ENCODE measurements around the gene ATF4.

Gene ATF4

GRCh38 chr22:39545386-39546365, 25.3 kb downstream of the ATF4 start:
- Mint-ChIP-seq H3K9me3 (no peaks in the 10 kb centered on the region), H3K27me3 (no peaks in the 10 kb centered on the region), H3K4me1 (peaks cover 38% of the 10 kb centered on the region), H3K4me3 (peak overlapping the region; percentile 83), H3K27ac (ENCODE audit: low read depth) (peak overlapping the region; percentile 44), H3K36me3 (ENCODE audit: insufficient read depth) (peaks cover 8% of the 10 kb centered on the region)
- peak; percentile 87 for ATAC-seq (replicated peaks; ENCODE audit: extremely low read depth, poor library complexity, severe bottlenecking)
- peak; percentile 58 to 61 for DNase-seq (ENCODE audit: low spot score in 2 of 2)

- Mint-ChIP-seq H3K9me3 (no peaks in the 10 kb centered on the region), H3K27ac (ENCODE audit: low read depth) (no peak overlapping the region), H3K4me1 (peaks cover 38% of the 10 kb centered on the region), H3K4me3 (peak overlapping the region; percentile 83), H3K36me3 (ENCODE audit: insufficient read depth) (peaks cover 8% of the 10 kb centered on the region), H3K27me3 (no peaks in the 10 kb centered on the region)
- no peak for ATAC-seq (replicated peaks; ENCODE audit: extremely low read depth, poor library complexity, severe bottlenecking)
- DNase-seq (ENCODE audit: low spot score in 2 of 2) = no peak
Measured at GRCh38 chr22:39546889-39547586, 26.7 kb downstream of the ATF4 start.

DNA sequence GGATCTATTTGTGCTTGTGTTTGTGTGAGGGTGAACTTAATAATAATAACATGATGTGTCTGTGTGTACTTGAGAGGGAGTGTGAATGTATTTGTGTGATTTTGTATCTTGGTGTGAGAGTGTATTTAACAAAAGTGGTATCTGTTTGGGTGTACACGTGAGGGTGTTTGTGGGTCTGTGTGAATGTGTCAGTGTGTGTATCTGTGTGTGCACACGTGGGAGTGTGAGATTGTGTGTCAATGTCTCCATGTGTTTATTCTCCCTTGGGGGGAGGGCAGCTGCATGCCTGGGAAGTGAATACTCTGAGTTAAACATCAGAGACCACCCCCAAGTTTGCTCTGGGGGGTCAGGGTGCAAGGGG, 27.2 kb downstream of the ATF4 start:
- Mint-ChIP-seq H3K4me1 (peaks cover 38% of the 10 kb centered on the region), H3K27me3 (peaks cover 2% of the 10 kb centered on the region), H3K36me3 (ENCODE audit: insufficient read depth) (peaks cover 8% of the 10 kb centered on the region), H3K4me3 (peak overlapping the region; percentile 3), H3K27ac (ENCODE audit: low read depth) (no peak overlapping the region), H3K9me3 (no peaks in the 10 kb centered on the region)
- DNase-seq (ENCODE audit: low spot score in 2 of 2) = no peak
- ATAC-seq (replicated peaks; ENCODE audit: extremely low read depth, poor library complexity, severe bottlenecking) = no peak

DNA sequence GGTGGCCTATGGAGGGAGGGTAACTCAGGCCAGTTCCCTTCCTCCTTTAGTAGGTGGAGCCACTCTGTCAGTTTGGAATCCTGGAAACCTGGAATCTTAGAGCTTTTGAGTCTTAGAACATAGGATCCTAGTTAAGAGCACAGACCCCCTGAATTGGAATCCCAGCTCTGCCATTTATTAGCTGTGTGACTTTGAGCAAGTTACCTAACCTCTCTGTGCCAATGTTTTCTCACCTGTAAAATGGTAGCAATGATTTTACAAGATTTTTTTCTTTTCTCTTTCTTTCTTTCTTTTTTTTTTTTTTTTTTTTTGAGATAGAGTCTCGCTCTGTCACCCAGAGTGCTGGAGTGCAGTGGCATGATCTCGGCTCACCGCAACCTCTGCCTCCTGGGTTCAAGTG, 33.1 kb downstream of the ATF4 start:
- no peak overlapping the region for H3K27ac Mint-ChIP-seq (ENCODE audit: low read depth)
- DNase-seq (ENCODE audit: low spot score in 2 of 2) (no peak), ATAC-seq (replicated peaks; ENCODE audit: extremely low read depth, poor library complexity, severe bottlenecking) (no peak)
- no peak overlapping the region for H3K4me3 Mint-ChIP-seq
- peaks cover 34% of the 10 kb centered on the region for H3K27me3 Mint-ChIP-seq
- peaks cover 7% of the 10 kb centered on the region for H3K4me1 Mint-ChIP-seq
- peaks cover 2% of the 10 kb centered on the region for H3K36me3 Mint-ChIP-seq (ENCODE audit: insufficient read depth)
- no peaks in the 10 kb centered on the region for H3K9me3 Mint-ChIP-seq

- no peak for ATAC-seq (replicated peaks; ENCODE audit: extremely low read depth, poor library complexity, severe bottlenecking)
- Mint-ChIP-seq H3K4me3 (no peak overlapping the region), H3K4me1 (peaks cover 7% of the 10 kb centered on the region), H3K27me3 (peaks cover 34% of the 10 kb centered on the region), H3K9me3 (no peaks in the 10 kb centered on the region), H3K36me3 (ENCODE audit: insufficient read depth) (peaks cover 2% of the 10 kb centered on the region), H3K27ac (ENCODE audit: low read depth) (no peak overlapping the region)
- no peak for DNase-seq (ENCODE audit: low spot score in 2 of 2)
Measured at GRCh38 chr22:39554151-39554550, 33.8 kb downstream of the ATF4 start.

DNA sequence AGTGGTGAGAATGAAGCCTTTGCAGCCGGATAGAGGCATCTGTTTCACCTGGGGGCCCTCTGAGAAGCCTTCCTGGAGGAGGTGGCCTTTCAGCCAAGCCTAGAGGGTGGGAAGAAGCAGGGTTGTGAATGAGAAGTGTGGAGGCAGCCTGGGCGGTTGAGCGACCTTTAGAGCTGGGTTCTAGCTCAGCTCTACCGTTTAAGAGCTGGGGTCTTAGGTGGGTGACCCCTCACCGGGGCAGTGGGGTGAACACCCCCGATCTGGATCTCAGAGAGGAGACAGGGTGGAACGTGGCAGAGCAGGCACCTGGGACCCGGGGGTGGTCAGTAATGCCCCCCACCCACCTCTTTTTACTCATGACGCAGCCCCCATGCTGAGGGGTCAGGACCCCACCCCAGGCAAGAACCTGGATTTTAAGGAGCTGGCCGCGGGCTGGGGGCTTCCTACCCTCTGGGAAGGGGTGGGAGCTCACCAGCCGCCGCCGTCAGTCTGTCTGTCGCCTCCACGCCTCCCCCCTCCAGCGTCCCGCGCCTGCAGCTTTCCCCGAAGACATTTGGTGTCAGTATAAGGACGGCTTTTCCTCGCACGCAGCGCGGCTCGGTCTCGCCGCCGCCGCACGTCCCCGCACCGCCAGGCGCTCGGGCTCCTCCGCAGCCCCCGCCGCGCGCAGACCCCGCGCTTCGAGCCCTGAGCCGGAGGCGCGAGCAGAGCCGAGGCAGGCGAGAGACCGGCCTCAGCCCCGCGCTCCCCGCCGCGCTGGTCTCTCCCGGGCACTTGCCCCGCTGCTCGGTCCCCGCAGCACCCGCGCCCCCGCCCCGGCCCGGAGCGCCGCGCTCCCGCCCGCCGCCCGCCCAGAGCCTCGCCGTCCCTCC, 36.8 kb downstream of the ATF4 start:
- peaks cover 2% of the 10 kb centered on the region for H3K36me3 Mint-ChIP-seq (ENCODE audit: insufficient read depth)
- ATAC-seq (replicated peaks; ENCODE audit: extremely low read depth, poor library complexity, severe bottlenecking) (peak; percentile 60), DNase-seq (ENCODE audit: low spot score in 2 of 2) (no peak)
- H3K27ac Mint-ChIP-seq (ENCODE audit: low read depth) = peak overlapping the region; percentile 57
- H3K9me3 Mint-ChIP-seq = no peaks in the 10 kb centered on the region
- H3K4me3 Mint-ChIP-seq = peak overlapping the region; percentile 68
- peaks cover 7% of the 10 kb centered on the region for H3K4me1 Mint-ChIP-seq
- H3K27me3 Mint-ChIP-seq = peaks cover 34% of the 10 kb centered on the region

GRCh38 chr22:39558254-39558727, 37.9 kb downstream of the ATF4 start:
- Mint-ChIP-seq H3K4me3 (peak overlapping the region; percentile 62), H3K9me3 (no peaks in the 10 kb centered on the region), H3K4me1 (peaks cover 7% of the 10 kb centered on the region), H3K27ac (ENCODE audit: low read depth) (no peak overlapping the region), H3K27me3 (peaks cover 25% of the 10 kb centered on the region), H3K36me3 (ENCODE audit: insufficient read depth) (peaks cover 2% of the 10 kb centered on the region)
- DNase-seq (ENCODE audit: low spot score in 2 of 2) = no peak
- no peak for ATAC-seq (replicated peaks; ENCODE audit: extremely low read depth, poor library complexity, severe bottlenecking)

- Mint-ChIP-seq H3K4me1 (peaks cover 7% of the 10 kb centered on the region), H3K4me3 (no peak overlapping the region), H3K36me3 (ENCODE audit: insufficient read depth) (peaks cover 2% of the 10 kb centered on the region), H3K27ac (ENCODE audit: low read depth) (no peak overlapping the region), H3K9me3 (no peaks in the 10 kb centered on the region), H3K27me3 (peaks cover 23% of the 10 kb centered on the region)
- ATAC-seq (replicated peaks; ENCODE audit: extremely low read depth, poor library complexity, severe bottlenecking) (no peak), DNase-seq (ENCODE audit: low spot score in 2 of 2) (no peak)
Measured at GRCh38 chr22:39558950-39559349, 38.6 kb downstream of the ATF4 start.

DNA sequence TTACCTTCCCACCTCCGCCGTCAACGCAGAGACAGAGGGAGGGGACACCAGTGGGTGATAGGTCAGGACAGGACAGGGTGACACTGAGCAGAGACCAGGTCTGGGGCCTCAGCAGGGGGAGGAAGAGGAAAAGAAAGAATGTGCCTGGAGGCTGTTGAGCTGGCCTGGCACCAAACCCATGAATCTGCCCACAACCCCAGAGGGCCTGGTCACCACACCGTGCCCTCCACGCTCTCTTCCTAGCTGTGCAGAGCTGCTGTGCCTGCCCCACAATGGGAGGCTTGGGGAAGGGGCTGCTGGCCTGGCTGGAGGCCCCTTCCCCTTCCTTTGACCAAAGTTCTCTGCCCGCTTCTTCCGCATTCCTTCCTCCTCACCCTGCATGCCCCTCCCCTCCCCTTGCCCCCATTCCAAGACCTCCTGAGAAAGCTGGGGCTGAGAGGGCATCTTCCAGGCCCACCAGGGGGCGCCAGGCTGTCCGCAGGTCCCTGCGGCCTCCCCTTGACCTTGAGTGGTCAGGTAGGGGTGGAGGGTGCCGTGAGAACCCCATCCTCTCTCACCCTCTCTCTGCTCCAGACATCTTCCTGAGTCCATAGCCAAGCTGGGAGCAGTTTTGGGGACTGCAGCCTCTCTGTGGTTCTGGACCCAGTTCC, 39.2 kb downstream of the ATF4 start:
- Mint-ChIP-seq H3K36me3 (ENCODE audit: insufficient read depth) (peaks cover 2% of the 10 kb centered on the region), H3K4me1 (peaks cover 7% of the 10 kb centered on the region), H3K4me3 (no peak overlapping the region), H3K27me3 (peaks cover 23% of the 10 kb centered on the region), H3K27ac (ENCODE audit: low read depth) (no peak overlapping the region), H3K9me3 (no peaks in the 10 kb centered on the region)
- no peak for ATAC-seq (replicated peaks; ENCODE audit: extremely low read depth, poor library complexity, severe bottlenecking)
- DNase-seq (ENCODE audit: low spot score in 2 of 2) = no peak

- no peak overlapping the region for H3K4me3 Mint-ChIP-seq
- no peak for ATAC-seq (replicated peaks; ENCODE audit: extremely low read depth, poor library complexity, severe bottlenecking)
- H3K4me1 Mint-ChIP-seq = peaks cover 7% of the 10 kb centered on the region
- H3K9me3 Mint-ChIP-seq = peaks cover under 1% of the 10 kb centered on the region
- no peak for DNase-seq (ENCODE audit: low spot score in 2 of 2)
- peaks cover 2% of the 10 kb centered on the region for H3K36me3 Mint-ChIP-seq (ENCODE audit: insufficient read depth)
- no peak overlapping the region for H3K27ac Mint-ChIP-seq (ENCODE audit: low read depth)
- peaks cover 22% of the 10 kb centered on the region for H3K27me3 Mint-ChIP-seq
Measured at GRCh38 chr22:39560127-39560526, 39.8 kb downstream of the ATF4 start.

GRCh38 chr22:39562839-39563489, 42.6 kb downstream of the ATF4 start:
- peaks cover 4% of the 10 kb centered on the region for H3K4me1 Mint-ChIP-seq
- H3K4me3 Mint-ChIP-seq = no peak overlapping the region
- no peak overlapping the region for H3K27ac Mint-ChIP-seq (ENCODE audit: low read depth)

More at GRCh38 chr22:39562839-39563489, 42.6 kb downstream of the ATF4 start:
- DNase-seq (ENCODE audit: low spot score in 2 of 2) (no peak), ATAC-seq (replicated peaks; ENCODE audit: extremely low read depth, poor library complexity, severe bottlenecking) (no peak)
- no peaks in the 10 kb centered on the region for H3K27me3 Mint-ChIP-seq
- H3K36me3 Mint-ChIP-seq (ENCODE audit: insufficient read depth) = peaks cover 4% of the 10 kb centered on the region
- H3K9me3 Mint-ChIP-seq = peaks cover 9% of the 10 kb centered on the region
